Activated CD4-positive, alpha-beta T cell treated with anti-CD3 and anti-CD28 coated beads, Interleukin-2, amount 50 U/mL, for 16 hours (primary cell): ENCODE data around the gene DYSF.

ENCODE experiments used
- DNase-seq: peaks from one replicate; pipeline ENCODE4 v3.0.0-alpha.2; 2020

Gene DYSF

GRCh38 chr2:71684226-71685072 is 231.1 kb downstream of the DYSF start:
- DNase-seq: no peak

GRCh38 chr2:71685073-71685848 is 231.9 kb downstream of the DYSF start:
- no peak for DNase-seq

- no peak for DNase-seq
Observed at GRCh38 chr2:71685941-71686611, 232.7 kb downstream of the DYSF start.

GRCh38 chr2:71686781-71687180 is 233.4 kb downstream of the DYSF start:
- DNase-seq: no peak

- DNase-seq: no peak
Observed at GRCh38 chr2:71687412-71687811, 234.1 kb downstream of the DYSF start.

- DNase-seq: no peak
Observed at GRCh38 chr2:71688530-71688929, 235.2 kb downstream of the DYSF start.

- DNase-seq: no peak
Observed at GRCh38 chr2:71689393-71689792, 236.0 kb downstream of the DYSF start.

- DNase-seq: no peak
Observed at GRCh38 chr2:71689968-71690834, 236.8 kb downstream of the DYSF start.

- no peak for DNase-seq
Observed at GRCh38 chr2:71690876-71691475, 237.6 kb downstream of the DYSF start.

- no peak for DNase-seq
Observed at GRCh38 chr2:71691747-71692441, 238.5 kb downstream of the DYSF start.

GRCh38 chr2:71692621-71693277 is 239.4 kb downstream of the DYSF start:
- no peak for DNase-seq

GRCh38 chr2:71693286-71694270 is 240.2 kb downstream of the DYSF start:
- DNase-seq: no peak

- DNase-seq: no peak
Observed at GRCh38 chr2:71694501-71695234, 241.3 kb downstream of the DYSF start.

GRCh38 chr2:71695235-71696120 is 242.1 kb downstream of the DYSF start:
- DNase-seq: no peak

- DNase-seq: no peak
Observed at GRCh38 chr2:71696381-71696780, 243.0 kb downstream of the DYSF start.

GRCh38 chr2:71697106-71698004 is 244.0 kb downstream of the DYSF start:
- no peak for DNase-seq

GRCh38 chr2:71699428-71699827 is 246.1 kb downstream of the DYSF start:
- no peak for DNase-seq
